ENCODE measurements around the gene OTOG.

DNA sequence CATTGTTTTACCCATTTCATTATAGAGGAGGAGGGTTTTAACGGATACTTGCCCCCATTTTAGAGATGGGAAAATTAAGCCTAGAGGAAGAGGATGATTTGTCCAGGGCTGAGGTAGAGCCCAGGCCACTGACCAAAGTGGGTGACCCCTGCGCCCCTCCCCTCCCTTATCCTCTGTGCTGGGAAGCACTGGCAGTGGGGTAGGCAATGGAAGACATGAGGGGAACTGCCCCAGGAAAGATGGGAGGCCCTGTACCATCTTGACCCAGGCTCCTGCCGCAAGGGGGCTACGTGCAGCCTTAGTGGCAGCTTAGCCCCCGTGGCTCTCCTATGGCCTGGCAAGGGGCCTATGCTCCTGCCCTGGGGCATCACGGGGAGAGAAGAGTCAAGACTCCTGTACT lies 95.9 kb downstream of the OTOG start:
- TF ChIP-seq EP300 (IDR thresholded peaks at IDR 0.05; ENCODE audit: borderline replicate concordance) (no peak), TAF1 (IDR thresholded peaks at IDR 0.05; ENCODE audit: low read depth) (no peak), CEBPB (IDR thresholded peaks at IDR 0.05) (no peak), TEAD4 (IDR thresholded peaks at IDR 0.05) (no peak), YY1 (IDR thresholded peaks at IDR 0.05; ENCODE audit: low read depth) (no peak), RAD21 (IDR thresholded peaks at IDR 0.05; ENCODE audit: low read depth) (no peak), NFIC (IDR thresholded peaks at IDR 0.05) (no peak), EGR1 (IDR thresholded peaks at IDR 0.05) (no peak)
- TF ChIP-seq, protein P1, sequence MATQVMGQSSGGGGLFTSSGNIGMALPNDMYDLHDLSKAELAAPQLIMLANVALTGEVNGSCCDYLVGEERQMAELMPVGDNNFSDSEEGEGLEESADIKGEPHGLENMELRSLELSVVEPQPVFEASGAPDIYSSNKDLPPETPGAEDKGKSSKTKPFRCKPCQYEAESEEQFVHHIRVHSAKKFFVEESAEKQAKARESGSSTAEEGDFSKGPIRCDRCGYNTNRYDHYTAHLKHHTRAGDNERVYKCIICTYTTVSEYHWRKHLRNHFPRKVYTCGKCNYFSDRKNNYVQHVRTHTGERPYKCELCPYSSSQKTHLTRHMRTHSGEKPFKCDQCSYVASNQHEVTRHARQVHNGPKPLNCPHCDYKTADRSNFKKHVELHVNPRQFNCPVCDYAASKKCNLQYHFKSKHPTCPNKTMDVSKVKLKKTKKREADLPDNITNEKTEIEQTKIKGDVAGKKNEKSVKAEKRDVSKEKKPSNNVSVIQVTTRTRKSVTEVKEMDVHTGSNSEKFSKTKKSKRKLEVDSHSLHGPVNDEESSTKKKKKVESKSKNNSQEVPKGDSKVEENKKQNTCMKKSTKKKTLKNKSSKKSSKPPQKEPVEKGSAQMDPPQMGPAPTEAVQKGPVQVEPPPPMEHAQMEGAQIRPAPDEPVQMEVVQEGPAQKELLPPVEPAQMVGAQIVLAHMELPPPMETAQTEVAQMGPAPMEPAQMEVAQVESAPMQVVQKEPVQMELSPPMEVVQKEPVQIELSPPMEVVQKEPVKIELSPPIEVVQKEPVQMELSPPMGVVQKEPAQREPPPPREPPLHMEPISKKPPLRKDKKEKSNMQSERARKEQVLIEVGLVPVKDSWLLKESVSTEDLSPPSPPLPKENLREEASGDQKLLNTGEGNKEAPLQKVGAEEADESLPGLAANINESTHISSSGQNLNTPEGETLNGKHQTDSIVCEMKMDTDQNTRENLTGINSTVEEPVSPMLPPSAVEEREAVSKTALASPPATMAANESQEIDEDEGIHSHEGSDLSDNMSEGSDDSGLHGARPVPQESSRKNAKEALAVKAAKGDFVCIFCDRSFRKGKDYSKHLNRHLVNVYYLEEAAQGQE (IDR thresholded peaks at IDR 0.05; ENCODE audit: low read depth), result no peak
- TF ChIP-seq, protein P2, sequence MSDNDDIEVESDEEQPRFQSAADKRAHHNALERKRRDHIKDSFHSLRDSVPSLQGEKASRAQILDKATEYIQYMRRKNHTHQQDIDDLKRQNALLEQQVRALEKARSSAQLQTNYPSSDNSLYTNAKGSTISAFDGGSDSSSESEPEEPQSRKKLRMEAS (IDR thresholded peaks at IDR 0.05), result no peak

Data from Ishikawa (cell line).